Measurements from ENCODE around the gene CAMK1D. TPM values are rescaled to one million over a fixed set of nuclear protein-coding genes. Genes with fewer than 3 reads are reported as not detected.

The CAMK1D gene
- polyA plus RNA-seq, 1 experiment, result 1.1 TPM

- ChIA-PET CTCF (interaction anchor here (1.0 to 1.3 kb wide), 3 partner anchors 9 to 439 kb away, joined by 3 read pairs; no protein-coding TSS in a partner anchor), POLR2A (interaction anchor here (0.6 to 0.7 kb wide), 2 partner anchors 272 to 1190 kb away, joined by 3 to 4 read pairs; no protein-coding TSS in a partner anchor)
- H3K27me3 ChIP-seq (ENCODE audit: control insufficient read depth, insufficient read depth, low read length), result no peaks in the 10 kb centered on the region
- no peak overlapping the region for H3K4me3 ChIP-seq (ENCODE audit: low read depth, low read length)
- peak; percentile 23 for DNase-seq (ENCODE audit: low read depth)
- H3K36me3 ChIP-seq (ENCODE audit: control insufficient read depth, insufficient read depth, low read length), result no peaks in the 10 kb centered on the region
- TF ChIP-seq CTCF (IDR thresholded peaks at IDR 0.05; ENCODE audit: insufficient read depth, low read depth, low read length), result no peak
Measured at GRCh38 chr10:12703813-12704212, 354.5 kb downstream of the CAMK1D start.

GRCh38 chr10:12704488-12704887 lies 355.1 kb downstream of the CAMK1D start:
- ChIA-PET CTCF (interaction anchor here (0.6 to 1.3 kb wide), 3 partner anchors 9 to 718 kb away, joined by 3 read pairs; no protein-coding TSS in a partner anchor), POLR2A (no interaction called here)
- Histone ChIP-seq H3K36me3 (ENCODE audit: control insufficient read depth, insufficient read depth, low read length) (no peaks in the 10 kb centered on the region), H3K4me3 (ENCODE audit: low read depth, low read length) (no peak overlapping the region), H3K27me3 (ENCODE audit: control insufficient read depth, insufficient read depth, low read length) (no peaks in the 10 kb centered on the region)
- no peak for TF ChIP-seq CTCF (IDR thresholded peaks at IDR 0.05; ENCODE audit: insufficient read depth, low read depth, low read length)
- DNase-seq (ENCODE audit: low read depth), result no peak

- no peak for DNase-seq (ENCODE audit: low read depth)
- CTCF ChIA-PET, result interaction anchor here (0.7 kb wide), 1 partner anchor 492 kb away, joined by 7 read pairs; no protein-coding TSS in a partner anchor
- no peak for TF ChIP-seq CTCF (IDR thresholded peaks at IDR 0.05; ENCODE audit: insufficient read depth, low read depth, low read length)
- Histone ChIP-seq H3K27me3 (ENCODE audit: control insufficient read depth, insufficient read depth, low read length) (no peaks in the 10 kb centered on the region), H3K36me3 (ENCODE audit: control insufficient read depth, insufficient read depth, low read length) (no peaks in the 10 kb centered on the region), H3K4me3 (ENCODE audit: low read depth, low read length) (no peak overlapping the region)
- POLR2A ChIA-PET, result no interaction called here
Measured at GRCh38 chr10:12705943-12706342, 356.6 kb downstream of the CAMK1D start.

- Histone ChIP-seq H3K36me3 (ENCODE audit: control insufficient read depth, insufficient read depth, low read length) (no peaks in the 10 kb centered on the region), H3K4me3 (ENCODE audit: low read depth, low read length) (no peak overlapping the region), H3K27me3 (ENCODE audit: control insufficient read depth, insufficient read depth, low read length) (no peaks in the 10 kb centered on the region)
- CTCF ChIA-PET, result interaction anchor here (0.6 to 7.4 kb wide), 8 partner anchors 42 to 493 kb away, joined by 3 to 92 read pairs (median 4); no protein-coding TSS in a partner anchor
- peak; percentile 86 for DNase-seq (ENCODE audit: low read depth)
- TF ChIP-seq CTCF (IDR thresholded peaks at IDR 0.05; ENCODE audit: insufficient read depth, low read depth, low read length), result peak; percentile 65
- POLR2A ChIA-PET, result interaction anchor here (0.6 kb wide), 1 partner anchor 329 kb away, joined by 4 read pairs; no protein-coding TSS in a partner anchor
Measured at GRCh38 chr10:12707461-12708185, 358.3 kb downstream of the CAMK1D start.

GRCh38 chr10:12709000-12709401 lies 359.7 kb downstream of the CAMK1D start:
- CTCF ChIA-PET, result interaction anchor here (0.7 to 7.4 kb wide), 8 partner anchors 9 to 495 kb away, joined by 3 to 92 read pairs (median 8); no protein-coding TSS in a partner anchor
- POLR2A ChIA-PET, result interaction anchor here (0.7 kb wide), 1 partner anchor 22 kb away, joined by 3 read pairs; no protein-coding TSS in a partner anchor
- no peak for DNase-seq (ENCODE audit: low read depth)
- Histone ChIP-seq H3K27me3 (ENCODE audit: control insufficient read depth, insufficient read depth, low read length) (no peaks in the 10 kb centered on the region; the same call in none of the 2 replicates), H3K4me3 (ENCODE audit: low read depth, low read length) (no peak overlapping the region), H3K36me3 (ENCODE audit: control insufficient read depth, insufficient read depth, low read length) (no peaks in the 10 kb centered on the region)
- no peak for TF ChIP-seq CTCF (IDR thresholded peaks at IDR 0.05; ENCODE audit: insufficient read depth, low read depth, low read length)
